Measurements from ENCODE around the gene CASZ1.

CASZ1 gene

DNA sequence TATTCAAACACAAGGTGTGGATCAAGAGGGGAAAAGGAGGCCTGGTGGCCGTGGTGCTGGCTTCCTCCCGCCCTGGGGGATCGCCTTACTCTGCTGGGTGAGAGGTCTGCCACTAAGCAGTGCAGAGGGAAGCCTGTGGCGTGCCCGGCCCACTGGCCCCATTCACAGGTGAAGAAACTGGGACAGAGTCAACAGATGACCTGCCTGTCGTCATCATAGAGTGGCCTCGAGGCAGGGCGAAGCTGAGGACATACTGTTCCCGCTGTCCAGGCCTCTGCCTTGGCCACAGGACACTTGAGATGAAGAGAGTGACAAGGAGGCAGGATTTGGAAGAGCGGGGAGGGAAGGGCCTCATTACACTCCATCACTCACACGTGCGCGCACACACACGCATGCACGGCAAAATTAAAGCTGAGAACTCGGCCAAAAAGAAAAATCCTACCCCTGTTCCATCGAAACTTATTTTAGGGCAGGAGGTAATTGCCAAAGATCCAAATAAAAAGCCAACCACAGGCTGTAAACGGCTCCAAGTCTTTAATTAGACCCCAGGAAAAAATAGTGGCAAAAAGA is 50.5 kb downstream of the CASZ1 start:
- DNase-seq (ENCODE audit: low read depth) = no peak

DNA sequence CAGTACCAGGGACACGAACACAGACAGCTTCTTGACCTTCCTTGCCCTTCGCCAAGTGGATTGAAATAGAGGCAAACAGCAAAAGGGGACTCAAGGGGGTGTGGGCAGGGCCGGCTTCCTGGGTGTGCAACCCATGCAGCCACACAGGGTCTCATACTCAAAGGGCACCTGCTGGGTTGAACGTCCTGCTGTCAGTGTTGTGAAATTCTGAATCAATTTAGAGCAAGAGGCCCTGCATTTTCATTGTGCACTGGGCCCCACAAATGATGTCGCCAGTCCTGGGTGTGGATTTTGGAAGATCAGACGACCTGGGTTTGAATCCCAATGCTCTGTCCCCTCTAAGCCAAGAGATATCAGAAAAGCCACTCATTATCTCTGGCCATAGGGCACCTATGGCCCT is 51.1 kb downstream of the CASZ1 start:
- DNase-seq (ENCODE audit: low read depth) = no peak

DNA sequence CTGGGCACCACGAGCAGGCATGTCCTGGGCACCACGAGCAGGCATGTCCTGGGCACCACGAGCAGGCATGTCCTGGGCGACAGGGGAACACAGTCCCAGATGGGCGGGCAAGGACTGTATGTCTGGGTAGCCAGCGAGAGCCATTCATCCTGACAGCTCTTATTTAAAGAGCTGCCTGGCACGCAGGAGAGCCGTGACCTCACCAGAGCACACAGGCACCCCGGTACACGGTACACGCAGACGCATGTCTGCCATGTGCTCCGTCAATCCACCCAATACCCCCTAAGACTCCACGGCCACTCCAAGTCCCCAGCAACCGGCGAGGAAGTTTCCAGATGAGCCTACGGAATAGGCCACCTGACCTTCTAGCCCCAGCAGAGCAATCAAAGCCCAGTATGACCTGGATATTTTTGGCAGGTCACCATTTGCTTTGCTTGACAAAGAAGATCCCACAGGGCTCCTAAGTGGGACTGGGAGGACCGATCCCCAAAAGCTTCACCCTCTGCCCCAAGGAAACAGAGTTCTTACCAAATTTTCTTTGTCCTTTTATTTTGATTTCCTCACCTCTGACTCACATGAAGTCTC is 51.7 kb downstream of the CASZ1 start:
- DNase-seq (ENCODE audit: low read depth) = no peak

- DNase-seq (ENCODE audit: low read depth) = no peak
Observed at GRCh38 chr1:10744029-10744428, 52.4 kb downstream of the CASZ1 start.

DNA sequence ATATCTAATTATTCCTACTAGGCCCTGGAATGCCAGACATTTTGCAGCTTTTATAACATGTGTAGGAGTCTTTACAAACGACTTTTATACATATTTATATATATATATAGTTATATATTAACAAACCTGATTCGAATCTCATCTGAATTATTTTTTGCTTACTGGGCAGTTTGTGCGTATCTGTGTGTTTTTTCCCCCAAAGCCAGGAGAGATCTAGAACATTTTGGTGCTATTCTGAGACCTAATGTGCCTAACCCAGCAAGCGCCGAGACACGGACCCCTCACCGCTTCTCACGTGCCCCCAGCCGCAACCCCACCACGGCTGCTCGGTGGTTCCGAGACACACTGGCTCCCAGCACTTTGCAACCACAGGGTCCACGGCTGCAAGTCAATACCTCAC is 54.8 kb downstream of the CASZ1 start:
- DNase-seq (ENCODE audit: low read depth) = no peak

DNA sequence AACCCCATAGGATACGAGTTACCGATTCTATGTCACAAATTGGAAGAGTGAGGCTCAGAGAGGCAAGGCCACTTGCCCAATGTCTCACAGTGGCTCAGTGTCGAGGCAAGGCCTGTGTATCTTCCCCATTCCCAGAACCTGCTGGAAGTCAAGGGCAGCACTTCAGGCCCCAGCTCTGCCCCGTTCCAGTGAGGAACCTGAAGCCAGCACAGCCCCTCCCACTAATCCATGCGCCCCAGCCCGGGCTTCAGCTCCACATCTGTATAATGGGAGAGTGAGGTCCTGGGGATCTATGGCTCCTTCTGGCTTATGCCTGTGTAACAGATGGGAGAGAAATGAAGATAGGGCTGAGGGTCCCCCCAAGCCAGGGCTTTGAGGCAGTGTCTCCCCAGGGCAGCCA is 56.3 kb downstream of the CASZ1 start:
- no peak for DNase-seq (ENCODE audit: low read depth)

DNA sequence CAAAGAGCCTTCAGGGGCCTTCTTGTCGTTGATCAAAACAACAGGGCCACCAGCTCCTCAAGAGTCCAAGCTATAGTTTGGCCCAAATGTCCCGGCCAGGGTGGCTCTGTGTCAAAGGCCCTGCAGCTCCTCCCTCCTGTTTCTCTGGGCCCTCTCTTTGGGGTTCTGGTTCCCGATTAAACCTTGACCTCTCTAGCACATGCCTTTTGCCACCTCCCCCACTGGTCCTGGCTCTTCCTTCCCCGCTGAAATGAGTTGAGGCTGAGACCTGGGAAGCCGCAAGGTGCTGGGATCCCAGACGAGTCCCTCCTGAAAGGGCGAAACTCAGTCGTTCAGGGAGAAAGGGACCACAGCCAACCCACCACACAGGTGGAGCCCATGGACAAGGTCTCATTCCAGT is 56.9 kb downstream of the CASZ1 start:
- DNase-seq (ENCODE audit: low read depth) = no peak

DNA sequence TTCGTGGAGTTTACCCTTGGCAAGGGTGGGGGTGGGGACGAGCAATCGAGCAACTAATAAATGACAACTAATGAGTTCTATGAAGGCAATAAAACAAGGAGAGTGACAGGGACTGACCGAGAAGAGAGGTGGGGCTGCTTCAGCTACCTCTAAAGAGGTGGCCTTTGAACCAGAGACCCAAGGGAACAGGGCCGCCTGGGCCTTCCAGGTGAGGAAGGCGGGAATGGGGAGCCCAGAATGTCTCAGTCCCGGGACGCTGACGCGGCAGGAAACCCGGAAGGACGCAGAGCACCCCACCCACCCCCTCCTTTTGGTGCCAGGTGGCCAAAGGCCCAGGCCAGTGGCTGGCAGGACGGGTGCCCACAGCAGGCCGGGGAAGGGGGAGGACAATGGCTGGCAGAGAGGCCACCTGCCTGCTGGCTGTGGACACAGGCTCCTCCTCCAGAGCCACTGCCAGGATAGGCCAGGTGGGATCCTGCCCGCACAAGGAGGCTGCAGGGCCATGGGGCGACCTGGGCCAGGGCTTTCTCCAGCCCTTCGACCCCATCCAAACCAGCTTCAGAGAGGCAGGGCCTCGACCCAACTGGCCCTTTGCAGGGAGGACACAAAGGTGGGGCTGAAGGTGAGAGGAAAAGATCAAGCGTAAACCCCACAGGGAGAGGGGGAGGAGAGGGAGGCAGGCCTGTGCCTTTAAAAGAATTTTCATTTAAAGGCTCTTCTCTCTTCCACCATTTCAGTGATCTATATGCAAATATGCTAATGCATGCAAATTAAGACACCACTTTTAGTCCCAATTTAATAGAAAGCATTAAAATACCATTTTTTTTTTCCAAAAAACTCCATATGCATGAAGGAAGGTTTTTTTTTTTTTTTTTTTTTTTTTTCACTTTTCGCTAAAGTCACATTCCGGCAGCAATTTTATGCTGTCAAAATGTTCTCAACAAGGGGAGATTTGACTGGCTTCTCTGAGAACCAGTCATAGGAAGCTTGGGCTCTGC is 58.1 kb downstream of the CASZ1 start:
- no peak for DNase-seq (ENCODE audit: low read depth)

DNA sequence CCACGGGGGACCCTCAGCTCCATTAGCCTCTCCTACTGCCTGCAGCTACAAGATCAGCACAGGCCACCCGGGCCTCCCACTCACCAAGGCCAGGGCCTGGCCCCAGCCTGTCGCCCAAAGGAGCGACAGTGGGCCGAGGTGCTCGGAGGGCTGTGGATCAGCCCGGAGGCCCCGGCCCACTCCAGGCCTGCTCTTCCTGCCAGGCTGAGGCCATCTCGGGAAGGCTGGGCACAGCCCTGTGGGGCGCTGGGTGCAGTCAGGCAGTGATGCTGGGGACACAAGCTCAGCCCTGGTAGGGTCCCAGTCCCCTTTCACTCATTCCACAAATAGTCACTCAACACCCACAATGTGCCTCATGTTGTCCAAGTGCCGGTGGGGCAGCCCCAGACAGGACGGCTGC is 58.8 kb downstream of the CASZ1 start:
- no peak for DNase-seq (ENCODE audit: low read depth)

- no peak for DNase-seq (ENCODE audit: low read depth)
Observed at GRCh38 chr1:10736634-10737586, 59.5 kb downstream of the CASZ1 start.

DNA sequence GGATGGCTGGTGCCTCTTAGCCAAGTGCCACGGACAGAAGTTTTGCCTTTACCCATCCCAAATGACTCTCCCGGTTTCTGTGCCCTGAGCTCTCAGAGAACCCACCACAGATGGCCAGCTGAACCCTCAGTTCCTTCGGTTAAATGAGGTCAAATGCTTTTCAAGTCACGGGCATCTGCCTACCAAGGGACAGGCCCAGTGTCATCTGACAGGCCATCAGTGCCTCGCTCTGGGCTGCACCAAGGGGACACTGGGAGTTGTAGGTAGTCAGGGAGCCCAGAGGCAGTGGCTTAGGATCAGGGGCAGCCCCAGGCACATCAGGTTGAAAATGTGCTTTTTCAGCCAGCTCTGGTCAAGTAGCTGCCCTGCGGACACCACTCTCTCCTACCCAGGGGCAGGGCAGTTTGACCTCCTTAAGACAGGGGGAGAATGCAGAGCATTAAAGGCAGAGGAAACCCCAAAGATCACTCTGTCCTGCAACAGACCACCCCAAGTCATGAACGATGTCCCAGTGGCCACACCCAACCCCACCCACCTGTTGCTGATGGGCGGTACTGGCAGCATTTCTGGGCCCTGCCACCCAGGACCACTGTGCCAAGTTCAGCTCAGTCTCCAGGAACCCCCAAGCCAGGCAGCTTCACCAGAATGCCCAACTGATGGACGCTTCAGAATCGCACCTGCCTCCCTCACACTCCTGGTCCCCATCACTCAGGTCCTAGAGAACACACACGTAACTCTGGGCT is 60.7 kb downstream of the CASZ1 start:
- DNase-seq (ENCODE audit: low read depth) = no peak

- DNase-seq (ENCODE audit: low read depth) = no peak
Observed at GRCh38 chr1:10734962-10735544, 61.4 kb downstream of the CASZ1 start.

DNA sequence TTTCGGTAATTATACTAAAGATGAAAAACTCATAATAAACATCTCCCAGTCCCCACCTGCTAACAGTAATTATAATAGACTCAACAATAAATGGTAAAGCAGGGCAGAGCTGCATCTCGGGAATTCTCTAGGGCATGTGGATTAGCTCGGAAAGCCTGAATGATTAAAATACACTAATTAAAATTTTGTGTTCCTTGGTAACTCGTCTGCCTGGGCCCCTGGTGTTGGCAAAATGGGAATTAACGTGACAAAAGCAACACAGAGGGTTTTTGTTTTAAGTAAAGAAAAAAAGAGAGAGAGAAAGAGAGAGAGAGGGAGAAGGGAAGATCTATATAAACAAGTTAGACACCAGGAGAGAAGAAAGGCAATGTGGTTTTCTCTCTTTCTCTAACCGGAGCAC is 62.1 kb downstream of the CASZ1 start:
- DNase-seq (ENCODE audit: low read depth) = no peak

- DNase-seq (ENCODE audit: low read depth) = peak; percentile 15
Observed at GRCh38 chr1:10733474-10734366, 62.7 kb downstream of the CASZ1 start.

GRCh38 chr1:10730985-10731384 is 65.5 kb downstream of the CASZ1 start:
- no peak for DNase-seq (ENCODE audit: low read depth)

GRCh38 chr1:10728595-10729410 is 67.6 kb downstream of the CASZ1 start:
- no peak for DNase-seq (ENCODE audit: low read depth)

- no peak for DNase-seq (ENCODE audit: low read depth)
Observed at GRCh38 chr1:10727751-10728232, 68.7 kb downstream of the CASZ1 start.

- no peak for DNase-seq (ENCODE audit: low read depth)
Observed at GRCh38 chr1:10726355-10726754, 70.1 kb downstream of the CASZ1 start.

Data from stimulated activated CD4-positive, alpha-beta T cell treated with anti-CD3 and anti-CD28 coated beads, Interleukin-2, amount 100 ng/mL, for 4 hours (primary cell).